ENCODE data around the gene SPEN.

SPEN gene

DNA sequence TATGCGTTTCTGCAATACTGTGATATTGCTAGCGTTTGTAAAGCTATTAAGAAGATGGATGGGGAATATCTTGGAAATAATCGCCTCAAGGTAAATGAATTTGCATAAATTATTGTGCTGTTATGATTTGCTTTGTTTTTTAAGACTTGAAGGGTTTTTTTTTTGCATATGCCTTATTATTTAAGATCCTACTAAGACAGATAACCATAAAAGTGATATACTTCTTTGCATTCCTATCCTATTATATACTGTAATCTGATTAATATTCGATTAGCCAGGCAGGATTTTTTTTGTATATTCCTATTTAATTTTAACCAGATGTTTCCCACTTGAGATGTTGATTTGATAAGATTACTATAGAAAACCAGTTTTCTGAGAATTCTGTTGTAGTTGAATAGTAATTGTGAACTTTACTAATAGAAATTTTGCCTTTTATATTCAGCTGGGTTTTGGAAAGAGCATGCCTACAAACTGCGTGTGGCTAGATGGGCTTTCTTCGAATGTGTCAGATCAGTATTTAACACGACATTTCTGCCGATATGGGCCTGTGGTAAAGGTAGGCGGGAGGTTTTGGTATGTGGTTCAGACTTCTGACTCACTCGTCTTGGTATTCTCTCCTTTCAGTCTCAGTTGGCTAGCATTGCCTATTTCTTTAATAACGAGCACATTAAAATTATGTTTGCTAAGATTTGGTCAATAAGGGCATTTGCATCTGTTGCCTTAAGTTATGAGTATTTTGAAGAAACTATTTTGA is 71.6 kb downstream of the SPEN start:
- TF ChIP-seq, protein P1, sequence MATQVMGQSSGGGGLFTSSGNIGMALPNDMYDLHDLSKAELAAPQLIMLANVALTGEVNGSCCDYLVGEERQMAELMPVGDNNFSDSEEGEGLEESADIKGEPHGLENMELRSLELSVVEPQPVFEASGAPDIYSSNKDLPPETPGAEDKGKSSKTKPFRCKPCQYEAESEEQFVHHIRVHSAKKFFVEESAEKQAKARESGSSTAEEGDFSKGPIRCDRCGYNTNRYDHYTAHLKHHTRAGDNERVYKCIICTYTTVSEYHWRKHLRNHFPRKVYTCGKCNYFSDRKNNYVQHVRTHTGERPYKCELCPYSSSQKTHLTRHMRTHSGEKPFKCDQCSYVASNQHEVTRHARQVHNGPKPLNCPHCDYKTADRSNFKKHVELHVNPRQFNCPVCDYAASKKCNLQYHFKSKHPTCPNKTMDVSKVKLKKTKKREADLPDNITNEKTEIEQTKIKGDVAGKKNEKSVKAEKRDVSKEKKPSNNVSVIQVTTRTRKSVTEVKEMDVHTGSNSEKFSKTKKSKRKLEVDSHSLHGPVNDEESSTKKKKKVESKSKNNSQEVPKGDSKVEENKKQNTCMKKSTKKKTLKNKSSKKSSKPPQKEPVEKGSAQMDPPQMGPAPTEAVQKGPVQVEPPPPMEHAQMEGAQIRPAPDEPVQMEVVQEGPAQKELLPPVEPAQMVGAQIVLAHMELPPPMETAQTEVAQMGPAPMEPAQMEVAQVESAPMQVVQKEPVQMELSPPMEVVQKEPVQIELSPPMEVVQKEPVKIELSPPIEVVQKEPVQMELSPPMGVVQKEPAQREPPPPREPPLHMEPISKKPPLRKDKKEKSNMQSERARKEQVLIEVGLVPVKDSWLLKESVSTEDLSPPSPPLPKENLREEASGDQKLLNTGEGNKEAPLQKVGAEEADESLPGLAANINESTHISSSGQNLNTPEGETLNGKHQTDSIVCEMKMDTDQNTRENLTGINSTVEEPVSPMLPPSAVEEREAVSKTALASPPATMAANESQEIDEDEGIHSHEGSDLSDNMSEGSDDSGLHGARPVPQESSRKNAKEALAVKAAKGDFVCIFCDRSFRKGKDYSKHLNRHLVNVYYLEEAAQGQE (IDR thresholded peaks at IDR 0.05; ENCODE audit: insufficient read depth in 1 of 2, low read depth in 2 of 2, low read length in 2 of 2): no peak
- TF ChIP-seq POLR2AphosphoS5 (IDR thresholded peaks at IDR 0.05; ENCODE audit: low read depth, low read length): no peak
- no peak for TF ChIP-seq FOXP2 (optimal IDR thresholded peaks at IDR 0.05; ENCODE audit: borderline replicate concordance, extremely low read depth, extremely low read length, insufficient read depth)
- no peak for TF ChIP-seq SIN3A (IDR thresholded peaks at IDR 0.05; ENCODE audit: borderline replicate concordance, insufficient read depth, low read length)
- no peak for TF ChIP-seq TAF1 (IDR thresholded peaks at IDR 0.05; ENCODE audit: borderline replicate concordance, insufficient read depth, low read length)

DNA sequence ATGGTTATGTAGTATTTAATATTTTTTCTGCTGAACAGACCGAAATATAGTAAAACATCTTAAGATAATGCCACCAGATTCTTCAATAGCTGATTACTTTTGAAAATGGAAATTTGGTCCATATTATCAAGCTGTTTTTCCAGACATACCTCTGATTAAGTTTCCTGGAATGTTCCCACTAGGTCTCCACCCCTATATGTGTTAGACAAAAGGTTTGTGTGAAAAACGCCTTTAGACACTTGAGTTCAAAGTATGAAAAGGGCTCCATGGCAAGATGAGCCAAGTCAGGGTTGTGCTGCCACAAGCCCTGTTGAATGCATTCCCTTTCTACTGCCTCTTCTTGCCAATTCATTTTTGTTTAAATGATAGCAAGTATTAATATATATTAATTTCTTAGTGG is 75.7 kb downstream of the SPEN start:
- TF ChIP-seq, protein P1 (IDR thresholded peaks at IDR 0.05; ENCODE audit: insufficient read depth in 1 of 2, low read depth in 2 of 2, low read length in 2 of 2): no peak
- TF ChIP-seq TAF1 (IDR thresholded peaks at IDR 0.05; ENCODE audit: borderline replicate concordance, insufficient read depth, low read length): no peak
- no peak for TF ChIP-seq SIN3A (IDR thresholded peaks at IDR 0.05; ENCODE audit: borderline replicate concordance, insufficient read depth, low read length)
- no peak for TF ChIP-seq POLR2AphosphoS5 (IDR thresholded peaks at IDR 0.05; ENCODE audit: low read depth, low read length)
- no peak for TF ChIP-seq FOXP2 (optimal IDR thresholded peaks at IDR 0.05; ENCODE audit: borderline replicate concordance, extremely low read depth, extremely low read length, insufficient read depth)

DNA sequence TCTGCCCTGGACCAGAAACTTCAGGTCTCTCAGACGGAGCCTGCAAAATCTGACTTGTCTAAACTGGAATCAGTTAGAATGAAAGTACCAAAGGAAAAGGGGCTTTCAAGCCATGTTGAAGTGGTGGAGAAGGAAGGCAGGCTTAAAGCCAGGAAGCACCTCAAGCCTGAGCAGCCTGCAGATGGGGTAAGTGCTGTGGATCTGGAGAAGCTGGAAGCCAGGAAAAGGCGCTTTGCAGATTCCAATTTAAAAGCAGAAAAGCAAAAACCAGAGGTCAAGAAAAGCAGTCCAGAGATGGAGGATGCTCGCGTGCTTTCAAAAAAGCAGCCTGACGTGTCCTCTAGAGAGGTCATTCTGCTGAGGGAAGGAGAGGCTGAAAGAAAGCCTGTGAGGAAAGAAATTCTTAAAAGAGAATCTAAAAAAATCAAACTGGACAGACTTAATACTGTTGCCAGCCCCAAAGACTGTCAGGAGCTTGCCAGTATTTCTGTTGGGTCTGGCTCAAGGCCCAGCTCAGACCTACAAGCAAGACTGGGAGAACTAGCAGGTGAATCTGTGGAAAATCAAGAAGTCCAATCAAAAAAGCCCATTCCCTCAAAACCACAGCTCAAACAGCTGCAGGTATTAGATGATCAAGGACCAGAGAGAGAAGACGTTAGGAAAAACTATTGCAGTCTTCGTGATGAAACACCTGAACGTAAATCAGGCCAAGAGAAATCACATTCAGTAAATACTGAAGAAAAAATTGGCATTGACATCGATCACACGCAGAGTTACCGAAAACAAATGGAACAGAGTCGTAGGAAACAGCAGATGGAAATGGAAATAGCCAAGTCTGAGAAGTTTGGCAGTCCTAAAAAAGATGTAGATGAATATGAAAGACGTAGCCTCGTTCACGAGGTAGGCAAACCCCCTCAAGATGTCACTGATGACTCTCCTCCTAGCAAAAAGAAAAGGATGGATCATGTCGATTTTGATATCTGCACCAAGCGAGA is 81.8 kb downstream of the SPEN start:
- TF ChIP-seq, protein P1 (IDR thresholded peaks at IDR 0.05; ENCODE audit: insufficient read depth in 1 of 2, low read depth in 2 of 2, low read length in 2 of 2): no peak
- no peak for TF ChIP-seq TAF1 (IDR thresholded peaks at IDR 0.05; ENCODE audit: borderline replicate concordance, insufficient read depth, low read length)
- TF ChIP-seq POLR2AphosphoS5 (IDR thresholded peaks at IDR 0.05; ENCODE audit: low read depth, low read length): no peak
- TF ChIP-seq FOXP2 (optimal IDR thresholded peaks at IDR 0.05; ENCODE audit: borderline replicate concordance, extremely low read depth, extremely low read length, insufficient read depth): no peak
- TF ChIP-seq SIN3A (IDR thresholded peaks at IDR 0.05; ENCODE audit: borderline replicate concordance, insufficient read depth, low read length): no peak

DNA sequence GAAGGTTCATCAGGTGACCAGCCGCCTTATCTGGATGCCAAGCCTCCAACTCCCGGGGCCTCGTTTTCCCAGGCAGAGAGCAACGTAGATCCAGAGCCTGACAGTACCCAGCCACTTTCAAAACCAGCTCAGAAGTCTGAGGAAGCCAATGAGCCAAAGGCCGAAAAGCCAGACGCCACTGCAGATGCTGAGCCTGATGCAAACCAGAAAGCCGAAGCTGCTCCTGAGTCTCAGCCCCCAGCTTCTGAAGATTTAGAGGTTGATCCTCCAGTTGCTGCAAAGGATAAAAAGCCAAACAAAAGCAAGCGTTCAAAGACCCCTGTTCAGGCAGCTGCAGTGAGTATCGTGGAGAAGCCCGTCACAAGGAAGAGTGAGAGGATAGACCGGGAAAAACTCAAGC is 83.9 kb downstream of the SPEN start:
- TF ChIP-seq SIN3A (IDR thresholded peaks at IDR 0.05; ENCODE audit: borderline replicate concordance, insufficient read depth, low read length) (no peak), TAF1 (IDR thresholded peaks at IDR 0.05; ENCODE audit: borderline replicate concordance, insufficient read depth, low read length) (no peak), FOXP2 (optimal IDR thresholded peaks at IDR 0.05; ENCODE audit: borderline replicate concordance, extremely low read depth, extremely low read length, insufficient read depth) (no peak), POLR2AphosphoS5 (IDR thresholded peaks at IDR 0.05; ENCODE audit: low read depth, low read length) (no peak)
- TF ChIP-seq, protein P1 (IDR thresholded peaks at IDR 0.05; ENCODE audit: insufficient read depth in 1 of 2, low read depth in 2 of 2, low read length in 2 of 2): no peak

Measured in PFSK-1 (cell line).